ENCODE measurements around the gene HLTF. TPM values are rescaled to one million over a fixed set of nuclear protein-coding genes. Genes with fewer than 3 reads are reported as not detected.
A peak's percentile ranks its signal among the peaks of the same experiment; 100 is the strongest.

Gene HLTF
- total RNA-seq, 3 donors from 2014 or later (not counting 1 experiment from before 2014, with no cell fraction given): 15.0 to 19.0 (median 18.3) TPM

DNA sequence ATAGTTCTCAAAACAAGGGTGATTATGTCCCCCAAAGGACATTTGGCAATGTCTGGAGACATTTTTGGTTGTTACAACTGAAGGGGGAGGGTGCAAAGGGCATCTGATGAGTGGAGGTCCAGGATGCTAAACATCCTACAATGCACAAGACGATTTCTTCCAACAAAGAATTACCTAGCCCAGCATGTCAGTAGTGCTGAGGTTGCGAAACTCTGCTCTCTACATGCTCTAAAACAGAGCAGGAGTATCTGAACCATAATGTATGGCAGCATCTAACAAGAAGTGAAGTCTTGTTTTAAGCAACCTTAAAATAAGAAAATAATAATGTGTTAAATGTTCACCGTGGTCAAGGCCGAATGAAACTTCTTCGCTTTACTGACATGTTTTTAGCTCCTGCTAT lies 88.0 kb downstream of the HLTF start:
- no peak overlapping the region for H3K4me3 ChIP-seq (ENCODE audit: low read length)
- 100% methylated on average over 4 of the region's 5 CpGs for WGBS (ENCODE audit: insufficient coverage)
- no peak for DNase-seq
- intact Hi-C loops (cut with micrococcal nuclease): no loop called here
- Mint-ChIP-seq H3K9me3 (no peaks in the 10 kb centered on the region), H3K36me3 (peaks cover 24% of the 10 kb centered on the region), H3K4me1 (peaks cover 56 to 60% of the 10 kb centered on the region in 2 donors), H3K27me3 (ENCODE audit: low read depth in 2 of 2) (no peaks in the 10 kb centered on the region), H3K27ac (peak overlapping the region; percentile 68), H3K4me3 (peak overlapping the region; percentile 37)
- H3K27me3 ChIP-seq (ENCODE audit: control insufficient read depth, insufficient read depth, low read length): no peaks in the 10 kb centered on the region
- H3K36me3 ChIP-seq (ENCODE audit: control insufficient read depth, insufficient read depth, low read length): peaks cover 63% of the 10 kb centered on the region
- no peaks in the 10 kb centered on the region for H3K9me3 ChIP-seq (ENCODE audit: control insufficient read depth, insufficient read depth, low read length)
- no peak for ATAC-seq
- H3K4me1 ChIP-seq (ENCODE audit: control insufficient read depth, insufficient read depth, low read length): peaks cover 5% of the 10 kb centered on the region
- peak overlapping the region; percentile 62 for H3K27ac ChIP-seq (ENCODE audit: low read length)
- no peak for TF ChIP-seq CTCF (IDR thresholded peaks at IDR 0.05)

DNA sequence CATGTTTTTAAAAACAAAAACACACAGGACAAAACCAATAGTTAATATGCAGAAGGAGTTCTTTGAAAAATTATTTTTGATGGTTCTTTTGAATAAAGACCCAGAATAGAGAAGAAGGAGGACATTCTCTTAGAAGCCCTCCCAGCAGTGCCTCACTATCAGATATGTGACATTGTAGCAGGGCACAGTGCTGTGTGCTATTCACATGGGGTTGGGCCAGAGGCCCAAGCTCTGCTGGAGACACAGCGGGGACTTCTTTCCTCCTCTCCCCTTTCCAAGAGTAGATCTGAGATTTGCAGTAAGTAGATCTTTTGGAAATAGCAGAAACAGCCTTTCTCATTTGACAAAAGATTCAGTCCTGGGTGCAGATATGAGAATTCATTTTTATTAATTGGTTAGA lies 88.7 kb downstream of the HLTF start:
- WGBS (ENCODE audit: insufficient coverage): 100% methylated on average over 1 of the region's 1 CpG
- no peak overlapping the region for H3K4me3 ChIP-seq (ENCODE audit: low read length)
- TF ChIP-seq CTCF (IDR thresholded peaks at IDR 0.05): no peak
- DNase-seq: no peak
- no peaks in the 10 kb centered on the region for H3K27me3 ChIP-seq (ENCODE audit: control insufficient read depth, insufficient read depth, low read length)
- intact Hi-C loops (cut with micrococcal nuclease): no loop called here
- peaks cover 63% of the 10 kb centered on the region for H3K36me3 ChIP-seq (ENCODE audit: control insufficient read depth, insufficient read depth, low read length)
- H3K4me1 ChIP-seq (ENCODE audit: control insufficient read depth, insufficient read depth, low read length): peaks cover 11% of the 10 kb centered on the region
- no peaks in the 10 kb centered on the region for H3K9me3 Mint-ChIP-seq
- H3K36me3 Mint-ChIP-seq: peaks cover 24% of the 10 kb centered on the region
- no peak overlapping the region for H3K27ac ChIP-seq (ENCODE audit: low read length)
- H3K27ac Mint-ChIP-seq: peak overlapping the region; percentile 68
- H3K9me3 ChIP-seq (ENCODE audit: control insufficient read depth, insufficient read depth, low read length): no peaks in the 10 kb centered on the region
- no peak for ATAC-seq
- H3K27me3 Mint-ChIP-seq (ENCODE audit: low read depth in 2 of 2): no peaks in the 10 kb centered on the region
- H3K4me3 Mint-ChIP-seq: no peak overlapping the region
- peaks cover 62 to 66% of the 10 kb centered on the region in 2 donors for H3K4me1 Mint-ChIP-seq

DNA sequence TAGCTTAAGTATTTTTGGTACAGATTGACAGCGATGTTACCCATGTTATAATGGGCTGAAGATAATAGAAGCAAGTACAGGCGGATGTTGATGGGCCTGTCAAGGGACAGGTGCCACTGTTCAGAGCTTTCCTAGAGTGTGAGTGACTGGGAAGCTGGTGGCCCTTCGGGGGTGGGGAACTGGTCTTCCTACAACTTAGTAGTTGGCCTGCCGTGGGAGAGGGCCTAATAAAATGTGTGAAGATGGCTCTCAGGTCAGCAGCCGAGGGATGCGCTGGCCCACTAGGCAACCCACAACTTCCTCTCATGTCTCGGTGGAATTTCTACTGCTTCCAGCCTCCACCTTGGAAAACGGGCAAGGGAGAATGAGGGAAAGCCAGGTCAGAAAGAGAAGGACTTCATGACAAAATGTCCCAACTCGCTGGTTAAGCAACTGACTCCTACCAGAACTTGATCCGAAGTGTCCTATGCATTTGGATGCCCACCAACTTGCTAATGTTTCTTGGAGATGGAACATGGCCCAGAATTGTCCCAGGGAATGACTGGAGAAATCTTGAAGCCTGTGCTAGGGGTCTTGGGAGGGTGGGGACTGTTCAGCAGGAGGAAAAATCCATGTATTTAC lies 93.6 kb downstream of the HLTF start:
- H3K36me3 Mint-ChIP-seq: peaks cover 19% of the 10 kb centered on the region
- H3K27me3 Mint-ChIP-seq (ENCODE audit: low read depth in 2 of 2): no peaks in the 10 kb centered on the region
- intact Hi-C loops (cut with micrococcal nuclease): loop anchor here (5.0 kb wide), 1 partner anchor 95 kb away; the partner anchor contains the start of gene HLTF
- peak overlapping the region; percentile 80 for H3K4me3 Mint-ChIP-seq
- no peaks in the 10 kb centered on the region for H3K9me3 ChIP-seq (ENCODE audit: control insufficient read depth, insufficient read depth, low read length)
- H3K27me3 ChIP-seq (ENCODE audit: control insufficient read depth, insufficient read depth, low read length): no peaks in the 10 kb centered on the region
- DNase-seq (peak in 1 of 2 donors; percentile 23), ATAC-seq (no peak)
- peak overlapping the region; percentile 70 to 91 for H3K27ac Mint-ChIP-seq
- H3K4me3 ChIP-seq (ENCODE audit: low read length): peak overlapping the region; percentile 82
- H3K4me1 ChIP-seq (ENCODE audit: control insufficient read depth, insufficient read depth, low read length): peaks cover 25% of the 10 kb centered on the region
- H3K36me3 ChIP-seq (ENCODE audit: control insufficient read depth, insufficient read depth, low read length): peaks cover 37% of the 10 kb centered on the region
- peak overlapping the region; percentile 88 for H3K27ac ChIP-seq (ENCODE audit: low read length)
- no peak for TF ChIP-seq CTCF (IDR thresholded peaks at IDR 0.05)
- WGBS (ENCODE audit: insufficient coverage): 70% methylated on average over 10 of the region's 10 CpGs
- H3K9me3 Mint-ChIP-seq: no peaks in the 10 kb centered on the region
- H3K4me1 Mint-ChIP-seq: peaks cover 37 to 41% of the 10 kb centered on the region in 2 donors
